ENCODE data around the gene GNAI1.

DNA sequence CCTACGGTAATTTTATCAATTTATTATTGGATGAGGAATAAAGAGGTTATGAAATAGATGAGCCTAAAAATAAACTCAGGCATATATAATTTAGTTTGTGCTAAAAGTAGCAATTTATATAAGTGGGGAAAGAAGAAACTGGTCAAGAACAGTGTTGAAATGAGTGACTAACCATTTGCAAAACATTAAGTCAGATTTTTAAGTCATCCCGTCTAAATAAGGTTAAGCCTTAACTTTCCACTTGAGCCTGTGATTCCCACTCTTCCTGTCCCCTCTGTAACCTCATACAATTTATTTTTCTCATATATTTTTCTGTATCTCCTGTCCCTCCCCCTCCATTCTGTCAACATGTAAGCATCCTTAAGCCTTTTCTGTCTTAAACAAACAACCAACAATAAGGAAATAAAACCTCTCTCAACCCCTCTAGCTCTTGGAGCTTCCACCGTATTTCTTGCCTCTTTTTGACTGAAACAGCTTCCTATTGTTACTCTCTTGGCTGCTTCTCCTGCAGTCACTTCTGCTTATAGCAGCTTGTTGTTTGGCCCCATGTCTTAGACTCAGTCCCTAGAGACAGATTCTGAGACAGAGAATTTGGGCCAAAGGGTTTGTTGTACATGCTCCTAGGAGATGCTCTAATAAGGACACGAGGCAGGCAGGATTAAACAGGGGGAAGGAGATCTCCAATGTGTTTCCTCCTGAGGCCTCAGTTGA is 109.7 kb downstream of the GNAI1 start:
- TF ChIP-seq POLR2A (IDR thresholded peaks at IDR 0.05) = no peak
- TF ChIP-seq, protein P1, sequence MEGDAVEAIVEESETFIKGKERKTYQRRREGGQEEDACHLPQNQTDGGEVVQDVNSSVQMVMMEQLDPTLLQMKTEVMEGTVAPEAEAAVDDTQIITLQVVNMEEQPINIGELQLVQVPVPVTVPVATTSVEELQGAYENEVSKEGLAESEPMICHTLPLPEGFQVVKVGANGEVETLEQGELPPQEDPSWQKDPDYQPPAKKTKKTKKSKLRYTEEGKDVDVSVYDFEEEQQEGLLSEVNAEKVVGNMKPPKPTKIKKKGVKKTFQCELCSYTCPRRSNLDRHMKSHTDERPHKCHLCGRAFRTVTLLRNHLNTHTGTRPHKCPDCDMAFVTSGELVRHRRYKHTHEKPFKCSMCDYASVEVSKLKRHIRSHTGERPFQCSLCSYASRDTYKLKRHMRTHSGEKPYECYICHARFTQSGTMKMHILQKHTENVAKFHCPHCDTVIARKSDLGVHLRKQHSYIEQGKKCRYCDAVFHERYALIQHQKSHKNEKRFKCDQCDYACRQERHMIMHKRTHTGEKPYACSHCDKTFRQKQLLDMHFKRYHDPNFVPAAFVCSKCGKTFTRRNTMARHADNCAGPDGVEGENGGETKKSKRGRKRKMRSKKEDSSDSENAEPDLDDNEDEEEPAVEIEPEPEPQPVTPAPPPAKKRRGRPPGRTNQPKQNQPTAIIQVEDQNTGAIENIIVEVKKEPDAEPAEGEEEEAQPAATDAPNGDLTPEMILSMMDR (IDR thresholded peaks at IDR 0.05) = no peak
